ENCODE measurements around the gene NRXN3.

The NRXN3 gene

GRCh38 chr14:79728331-79728730 lies 1558.2 kb downstream of the NRXN3 start:
- no peak for DNase-seq (ENCODE audit: low spot score)
- in situ Hi-C loops (cut with MboI; ENCODE audit: low pct_unique_long_range_greater_than_20kb, low sequenced_read_pairs, unreplicated experiment) = no loop called here
- no peak for TF ChIP-seq CTCF (IDR thresholded peaks at IDR 0.05; ENCODE audit: extremely low read depth, insufficient read depth, missing control alignments)

- DNase-seq (ENCODE audit: low spot score) = no peak
- in situ Hi-C loops (cut with MboI; ENCODE audit: low pct_unique_long_range_greater_than_20kb, low sequenced_read_pairs, unreplicated experiment) = no loop called here
- no peak for TF ChIP-seq CTCF (IDR thresholded peaks at IDR 0.05; ENCODE audit: extremely low read depth, insufficient read depth, missing control alignments)
Measured at GRCh38 chr14:79729731-79730130, 1559.6 kb downstream of the NRXN3 start.

- DNase-seq (ENCODE audit: low spot score) = no peak
- TF ChIP-seq CTCF (IDR thresholded peaks at IDR 0.05; ENCODE audit: extremely low read depth, insufficient read depth, missing control alignments) = no peak
- in situ Hi-C loops (cut with MboI; ENCODE audit: low pct_unique_long_range_greater_than_20kb, low sequenced_read_pairs, unreplicated experiment) = no loop called here
Measured at GRCh38 chr14:79730196-79730595, 1560.0 kb downstream of the NRXN3 start.

- DNase-seq (ENCODE audit: low spot score) = no peak
- TF ChIP-seq CTCF (IDR thresholded peaks at IDR 0.05; ENCODE audit: extremely low read depth, insufficient read depth, missing control alignments) = no peak
- in situ Hi-C loops (cut with MboI; ENCODE audit: low pct_unique_long_range_greater_than_20kb, low sequenced_read_pairs, unreplicated experiment) = no loop called here
Measured at GRCh38 chr14:79730953-79731352, 1560.8 kb downstream of the NRXN3 start.

GRCh38 chr14:79732911-79733655 lies 1562.9 kb downstream of the NRXN3 start:
- TF ChIP-seq CTCF (IDR thresholded peaks at IDR 0.05; ENCODE audit: extremely low read depth, insufficient read depth, missing control alignments) = no peak
- in situ Hi-C loops (cut with MboI; ENCODE audit: low pct_unique_long_range_greater_than_20kb, low sequenced_read_pairs, unreplicated experiment) = no loop called here
- no peak for DNase-seq (ENCODE audit: low spot score)

GRCh38 chr14:79734151-79734550 lies 1564.0 kb downstream of the NRXN3 start:
- in situ Hi-C loops (cut with MboI; ENCODE audit: low pct_unique_long_range_greater_than_20kb, low sequenced_read_pairs, unreplicated experiment) = no loop called here
- no peak for DNase-seq (ENCODE audit: low spot score)
- TF ChIP-seq CTCF (IDR thresholded peaks at IDR 0.05; ENCODE audit: extremely low read depth, insufficient read depth, missing control alignments) = no peak
